Left ventricle myocardium inferior (tissue), 1 donor: ENCODE measurements around the gene IFITM1. TPM values are rescaled to one million over a fixed set of nuclear protein-coding genes. Genes with fewer than 3 reads are reported as not detected.

ENCODE experiments used
- DNase-seq: peaks from one replicate; pipeline ENCODE4 v3.0.0-alpha.2; 2020
- H3K27ac ChIP-seq: fragments of 200-600 bp; replicated peaks from 2 replicates; pipeline ENCODE4 v1.8.0; 2021
- H3K27me3 ChIP-seq: fragments of 200-600 bp; 2 replicates; pipeline ENCODE4 v1.8.0; 2021; ENCODE audit warnings: low read depth
- H3K36me3 ChIP-seq: fragments of 200-600 bp; 2 replicates; pipeline ENCODE4 v1.8.0; 2021
- H3K4me1 ChIP-seq: fragments of 200-600 bp; 2 replicates; pipeline ENCODE4 v1.8.0; 2021
- H3K4me3 ChIP-seq: fragments of 200-600 bp; 2 replicates; pipeline ENCODE4 v1.8.0; 2021; ENCODE audit warnings: mild to moderate bottlenecking, moderate library complexity
- H3K9me3 ChIP-seq: fragments of 200-600 bp; replicated peaks from 2 replicates; pipeline ENCODE4 v1.8.0; 2021
- intact Hi-C: fragments of 100-400 bp; cut with micrococcal nuclease; formaldehyde crosslinking; loops from one replicate; pipeline ENCODE4 v1.11.0; 2022
- total RNA-seq: library from RNA; stranded (reverse); fragmentation: NEBNext Ultra II Directional; extraction: Animal tissue kit (Norgen Biotek cat#: 25700); gene quantifications from one replicate; pipeline ENCODE4 v1.2.1, GENCODE V29; 2021
- TF ChIP-seq, protein P1 (sequence below): fragments of 200-600 bp; IDR thresholded peaks from 2 replicates; pipeline ENCODE4 v1.8.0; 2021; ENCODE audit warnings: antibody characterized with exemption, mild to moderate bottlenecking, borderline replicate concordance
- donor health status: DM: no; HTN: yes; CAD: no; lungs with severe emphysema.

IFITM1 gene
- total RNA-seq, 1 donor from 2014 or later: 83.5 TPM

DNA sequence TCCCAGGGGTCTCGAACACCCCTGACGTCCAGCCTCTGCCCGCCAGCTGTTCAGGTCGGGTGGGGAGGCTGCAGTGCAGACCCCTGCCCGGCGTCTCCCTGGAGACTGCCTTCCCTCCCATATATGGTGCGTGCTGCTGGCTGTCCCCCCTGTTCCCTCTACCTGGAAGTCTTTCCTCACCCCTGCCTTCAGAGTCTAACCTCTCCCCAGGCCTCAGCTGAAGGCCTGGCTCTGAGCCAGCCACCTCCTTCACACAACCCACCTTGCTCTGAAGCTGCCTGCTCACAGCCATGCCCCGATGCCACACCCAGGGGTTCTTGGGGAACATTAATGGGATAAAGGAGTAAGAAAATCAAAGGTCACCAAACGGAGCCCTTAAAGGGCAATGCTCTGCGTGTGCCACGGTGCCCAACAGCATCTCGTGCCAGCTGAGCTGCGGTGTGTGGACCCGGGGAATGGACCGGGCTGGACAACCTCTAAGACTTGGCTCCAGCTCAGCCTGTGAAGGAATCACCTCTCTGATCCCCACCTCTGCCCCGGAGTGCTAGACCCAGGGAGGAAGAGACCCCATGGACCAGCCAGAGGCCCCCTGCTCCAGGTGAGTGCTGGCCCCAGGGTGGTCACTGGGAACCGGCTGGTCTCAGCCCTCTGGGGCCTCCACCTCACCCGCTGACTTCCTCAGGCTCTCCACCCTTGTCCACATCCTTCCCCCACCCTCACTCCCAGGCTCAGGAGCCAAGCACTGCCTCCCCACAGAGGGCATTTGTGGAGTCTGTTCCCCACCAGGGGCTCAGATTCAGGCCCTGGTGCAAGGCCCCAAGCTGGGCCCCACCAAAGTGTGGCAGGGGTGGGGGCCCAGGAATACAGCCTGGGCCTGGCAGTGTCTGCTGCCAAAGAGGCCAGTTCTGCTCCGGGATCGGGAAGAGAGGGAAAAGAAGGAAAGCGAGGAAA is 35.6 kb upstream of the IFITM1 start, which contains the start of gene NLRP6:
Gene NLRP6 (plus strand): TSS at position 407 of the 951 bp plus-strand sequence. CDS start 163 bp downstream, at position 570.
- no peak for DNase-seq
- intact Hi-C loops: no loop called here
- Histone ChIP-seq H3K4me1 (peaks cover 36% of the 10 kb centered on the region), H3K36me3 (no peaks in the 10 kb centered on the region), H3K27me3 (peaks cover 71% of the 10 kb centered on the region), H3K27ac (no peak within 1 kb of the TSS), H3K4me3 (peak within 1 kb of the TSS; percentile 53), H3K9me3 (no peaks in the 10 kb centered on the region)
- TF ChIP-seq, protein P1, sequence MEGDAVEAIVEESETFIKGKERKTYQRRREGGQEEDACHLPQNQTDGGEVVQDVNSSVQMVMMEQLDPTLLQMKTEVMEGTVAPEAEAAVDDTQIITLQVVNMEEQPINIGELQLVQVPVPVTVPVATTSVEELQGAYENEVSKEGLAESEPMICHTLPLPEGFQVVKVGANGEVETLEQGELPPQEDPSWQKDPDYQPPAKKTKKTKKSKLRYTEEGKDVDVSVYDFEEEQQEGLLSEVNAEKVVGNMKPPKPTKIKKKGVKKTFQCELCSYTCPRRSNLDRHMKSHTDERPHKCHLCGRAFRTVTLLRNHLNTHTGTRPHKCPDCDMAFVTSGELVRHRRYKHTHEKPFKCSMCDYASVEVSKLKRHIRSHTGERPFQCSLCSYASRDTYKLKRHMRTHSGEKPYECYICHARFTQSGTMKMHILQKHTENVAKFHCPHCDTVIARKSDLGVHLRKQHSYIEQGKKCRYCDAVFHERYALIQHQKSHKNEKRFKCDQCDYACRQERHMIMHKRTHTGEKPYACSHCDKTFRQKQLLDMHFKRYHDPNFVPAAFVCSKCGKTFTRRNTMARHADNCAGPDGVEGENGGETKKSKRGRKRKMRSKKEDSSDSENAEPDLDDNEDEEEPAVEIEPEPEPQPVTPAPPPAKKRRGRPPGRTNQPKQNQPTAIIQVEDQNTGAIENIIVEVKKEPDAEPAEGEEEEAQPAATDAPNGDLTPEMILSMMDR: no peak

DNA sequence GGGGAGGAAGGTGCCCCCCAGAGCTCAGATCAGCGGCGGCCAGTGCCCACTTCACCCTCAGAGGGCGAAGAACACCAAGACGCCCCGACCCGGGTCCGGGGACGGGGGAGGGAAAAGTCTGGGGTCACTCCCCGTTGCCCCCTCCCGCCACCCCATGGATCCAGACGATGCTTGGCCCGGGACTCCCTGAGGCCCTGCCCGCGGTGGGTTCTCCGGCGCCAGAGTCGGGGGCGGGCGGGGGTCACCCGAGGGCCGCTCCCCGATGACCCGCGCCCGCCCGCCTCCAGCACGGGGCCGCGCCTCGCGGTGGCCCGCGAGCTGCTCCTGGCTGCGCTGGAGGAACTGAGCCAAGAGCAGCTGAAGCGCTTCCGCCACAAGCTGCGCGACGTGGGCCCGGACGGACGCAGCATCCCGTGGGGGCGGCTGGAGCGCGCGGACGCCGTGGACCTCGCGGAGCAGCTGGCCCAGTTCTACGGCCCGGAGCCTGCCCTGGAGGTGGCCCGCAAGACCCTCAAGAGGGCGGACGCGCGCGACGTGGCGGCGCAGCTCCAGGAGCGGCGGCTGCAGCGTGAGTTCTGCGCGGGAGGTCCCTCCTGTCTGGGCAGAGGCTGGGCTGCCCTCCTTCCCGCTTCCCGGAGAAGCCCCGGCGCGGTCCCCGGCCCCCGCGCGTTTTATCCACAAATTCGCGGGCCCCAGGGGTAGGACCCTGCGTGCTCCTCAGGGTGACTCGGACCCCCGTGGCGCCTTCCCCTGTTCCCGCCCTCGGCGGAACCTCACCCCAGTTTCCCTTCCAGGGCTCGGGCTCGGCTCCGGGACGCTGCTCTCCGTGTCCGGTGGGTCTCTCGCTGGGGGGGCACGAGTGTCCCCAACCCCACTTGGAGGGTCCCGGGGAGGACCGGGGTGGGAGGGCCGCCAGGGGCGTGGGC is 34.5 kb upstream of the IFITM1 start:
- no peaks in the 10 kb centered on the region for H3K36me3 ChIP-seq
- peaks cover 36% of the 10 kb centered on the region for H3K4me1 ChIP-seq
- peak overlapping the region; percentile 53 for H3K4me3 ChIP-seq
- no peak for DNase-seq
- intact Hi-C loops: no loop called here
- H3K27me3 ChIP-seq: peaks cover 81% of the 10 kb centered on the region
- TF ChIP-seq, protein P1: no peak
- H3K9me3 ChIP-seq: no peaks in the 10 kb centered on the region
- no peak overlapping the region for H3K27ac ChIP-seq

GRCh38 chr11:279966-280705 is 33.7 kb upstream of the IFITM1 start:
- peak overlapping the region; percentile 53 for H3K4me3 ChIP-seq
- DNase-seq: no peak
- intact Hi-C loops: no loop called here
- no peaks in the 10 kb centered on the region for H3K36me3 ChIP-seq
- TF ChIP-seq, protein P1: no peak
- H3K27me3 ChIP-seq: peaks cover 90% of the 10 kb centered on the region
- no peaks in the 10 kb centered on the region for H3K9me3 ChIP-seq
- peaks cover 36% of the 10 kb centered on the region for H3K4me1 ChIP-seq
- no peak overlapping the region for H3K27ac ChIP-seq

GRCh38 chr11:280706-281485 is 32.9 kb upstream of the IFITM1 start:
- intact Hi-C loops: no loop called here
- H3K4me3 ChIP-seq: peak overlapping the region; percentile 53
- DNase-seq: no peak
- TF ChIP-seq, protein P1: no peak
- no peaks in the 10 kb centered on the region for H3K9me3 ChIP-seq
- peaks cover 97% of the 10 kb centered on the region for H3K27me3 ChIP-seq
- H3K36me3 ChIP-seq: no peaks in the 10 kb centered on the region
- no peak overlapping the region for H3K27ac ChIP-seq
- peaks cover 36% of the 10 kb centered on the region for H3K4me1 ChIP-seq
